HG02852 (cell line): Measurements from ENCODE around the gene GALNTL6.

Experiments used
- ATAC-seq: cut with Tn5 transposase; IDR thresholded peaks from one replicate; pipeline ENCODE4 v1.9.1; 2021; ENCODE audit warnings: mild to moderate bottlenecking, moderate library complexity; ENCODE audit not compliant: unreplicated experiment

Gene GALNTL6

DNA sequence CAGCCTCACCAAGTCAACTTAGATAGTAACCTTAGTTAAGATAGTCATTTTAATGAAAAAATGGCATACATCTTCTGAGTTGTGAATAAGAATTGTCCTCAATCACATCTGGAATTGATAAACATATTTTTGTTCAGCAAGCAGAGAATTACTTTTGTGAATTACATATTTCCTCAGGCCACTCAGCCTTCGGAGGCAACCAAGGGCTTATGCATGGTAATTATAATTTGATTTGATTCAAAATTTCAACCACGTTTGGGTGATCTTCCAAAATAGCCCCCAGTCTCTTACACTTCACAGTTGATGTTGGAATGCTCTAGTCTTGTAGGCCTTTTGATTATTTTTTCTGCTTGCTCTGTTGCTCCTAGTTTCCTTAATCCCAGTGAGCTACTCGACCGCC is 63.4 kb downstream of the GALNTL6 start:
- no peak for ATAC-seq

DNA sequence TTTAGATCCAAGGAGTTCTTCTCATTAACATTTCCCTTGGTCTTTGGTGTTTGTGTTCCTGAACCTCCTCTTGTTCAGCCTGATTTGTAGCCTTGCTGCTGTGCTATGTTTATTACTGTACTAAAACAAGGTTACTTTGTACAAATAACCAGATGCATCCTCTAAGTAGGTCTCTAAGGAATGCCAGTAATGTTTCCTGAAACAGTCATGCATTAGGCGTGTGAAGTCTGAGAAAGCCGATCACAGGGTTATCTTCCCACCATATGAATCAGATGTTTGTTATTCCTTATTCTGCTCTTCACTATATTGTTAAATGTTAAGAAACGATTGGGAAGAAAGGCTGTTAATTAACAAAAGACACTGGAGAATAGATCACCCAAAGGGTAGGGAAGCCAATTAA is 66.9 kb downstream of the GALNTL6 start:
- no peak for ATAC-seq

DNA sequence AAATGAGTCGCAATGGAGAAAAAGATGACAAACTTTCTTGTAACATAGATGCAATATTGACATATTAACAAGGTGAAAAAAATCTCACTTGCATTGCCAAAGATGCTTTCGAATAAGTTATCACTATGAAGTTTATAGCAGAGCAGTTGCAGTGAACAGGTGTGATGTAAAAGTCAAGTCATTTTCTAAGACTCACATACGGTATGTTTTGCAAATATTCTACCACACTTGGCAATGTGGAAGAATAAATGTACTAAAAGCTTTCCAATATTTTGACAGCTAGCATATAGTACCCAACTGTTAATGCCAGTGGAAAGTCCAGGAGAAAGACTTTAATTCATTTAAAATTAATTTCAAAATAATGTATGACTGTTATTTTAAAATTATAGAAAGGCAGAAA is 76.5 kb downstream of the GALNTL6 start:
- no peak for ATAC-seq

DNA sequence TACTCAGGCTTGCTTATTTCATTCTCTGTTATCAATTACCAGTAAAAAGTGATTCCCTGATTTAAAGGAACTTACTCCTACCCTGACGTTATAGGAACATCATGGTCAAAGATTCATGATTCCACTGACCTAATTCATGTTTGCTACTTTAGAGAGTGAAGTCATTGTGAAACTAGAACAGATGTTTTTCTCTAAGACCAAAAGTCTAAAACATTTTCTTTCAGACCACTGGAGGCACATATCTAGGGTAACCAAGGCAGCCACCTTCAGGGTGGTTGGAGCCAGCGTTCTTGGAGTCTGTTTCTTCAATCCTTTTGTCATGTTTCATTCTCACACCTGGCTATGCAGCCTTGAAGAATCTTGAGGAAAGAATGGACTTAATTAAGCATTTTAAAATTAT is 77.8 kb downstream of the GALNTL6 start:
- peak; percentile 93 for ATAC-seq

DNA sequence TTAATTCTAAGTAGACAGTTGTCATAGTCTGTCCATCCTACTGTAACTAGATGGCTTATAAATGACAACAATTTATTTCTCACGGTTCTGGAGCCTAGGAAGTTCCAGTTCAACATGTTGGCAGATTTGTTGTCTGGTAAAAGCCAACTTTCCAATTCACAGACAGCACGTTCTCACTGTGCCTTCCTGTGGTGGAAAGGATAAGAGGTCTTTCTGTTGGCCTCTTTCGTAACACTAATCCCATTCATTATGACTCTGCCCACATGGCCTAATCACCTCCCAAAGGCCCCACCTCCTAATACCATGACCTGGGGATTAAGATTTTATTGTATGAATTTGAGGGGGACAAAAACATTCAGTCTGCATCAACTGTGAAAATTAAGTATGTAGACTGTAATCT is 83.2 kb downstream of the GALNTL6 start:
- no peak for ATAC-seq

DNA sequence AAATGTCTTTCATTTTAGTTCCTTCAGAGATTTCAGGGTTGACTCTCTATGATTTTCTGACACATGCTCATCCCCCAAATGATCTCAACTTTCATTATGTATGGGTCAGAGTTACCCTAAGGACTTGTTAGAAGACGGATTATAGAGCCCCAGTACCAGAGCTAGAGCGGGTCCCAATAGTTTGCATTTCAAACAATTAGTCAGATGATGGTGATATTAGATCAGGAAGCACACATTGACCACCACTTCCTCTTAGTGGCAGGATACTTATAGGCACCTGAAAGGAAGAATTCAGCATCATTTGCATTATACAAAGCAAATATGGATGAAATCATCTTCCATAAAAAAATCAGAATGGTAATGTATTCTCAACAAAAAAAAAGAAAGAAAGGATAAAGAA is 106.1 kb downstream of the GALNTL6 start:
- ATAC-seq = no peak

DNA sequence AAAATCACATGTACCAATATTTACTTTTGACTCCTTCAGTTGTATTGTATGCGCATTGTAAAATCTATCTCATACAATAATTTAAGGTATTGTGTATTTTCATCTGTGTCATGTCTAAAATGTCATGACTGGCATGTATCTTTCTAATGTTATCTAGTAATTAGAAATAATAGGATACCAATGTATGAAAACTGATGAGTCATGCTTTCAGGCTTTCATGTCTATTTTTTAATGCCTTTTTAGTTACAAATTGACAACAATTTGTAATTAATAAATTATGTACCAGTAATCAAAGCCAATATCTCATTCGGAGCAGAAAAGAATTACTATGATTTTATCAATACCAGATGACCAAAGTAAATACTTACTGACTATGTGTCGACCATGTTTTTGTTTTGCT is 107.7 kb downstream of the GALNTL6 start:
- ATAC-seq = no peak

DNA sequence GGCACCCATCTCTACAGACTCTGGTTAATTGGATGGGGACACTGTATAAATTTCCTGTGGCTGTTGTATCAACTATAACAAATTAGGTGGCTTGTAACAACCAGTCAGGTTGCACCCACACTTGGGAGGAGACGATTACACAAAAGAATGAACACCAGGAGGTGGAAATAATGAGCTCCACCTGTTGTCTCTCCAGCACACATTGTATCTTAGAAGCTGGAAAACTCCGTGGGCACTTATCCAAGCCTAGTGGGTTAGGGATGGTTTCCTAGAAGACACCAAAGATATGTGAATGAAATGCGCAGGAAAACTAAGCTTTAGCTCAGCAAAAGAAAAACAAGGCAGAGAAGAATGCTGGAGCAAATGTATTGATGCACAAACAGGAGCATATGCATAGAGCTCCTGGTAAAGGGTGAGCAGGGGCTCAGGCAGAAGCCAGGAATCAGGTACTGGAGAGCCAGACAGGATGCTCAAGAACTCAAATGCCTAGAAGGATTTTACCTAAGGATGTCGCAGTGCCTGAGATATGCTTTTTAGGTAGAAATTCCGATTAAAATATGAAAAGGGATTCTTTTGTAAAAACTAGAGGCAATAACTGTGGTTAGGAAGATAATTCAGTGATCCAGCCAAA is 111.7 kb downstream of the GALNTL6 start:
- ATAC-seq = no peak

DNA sequence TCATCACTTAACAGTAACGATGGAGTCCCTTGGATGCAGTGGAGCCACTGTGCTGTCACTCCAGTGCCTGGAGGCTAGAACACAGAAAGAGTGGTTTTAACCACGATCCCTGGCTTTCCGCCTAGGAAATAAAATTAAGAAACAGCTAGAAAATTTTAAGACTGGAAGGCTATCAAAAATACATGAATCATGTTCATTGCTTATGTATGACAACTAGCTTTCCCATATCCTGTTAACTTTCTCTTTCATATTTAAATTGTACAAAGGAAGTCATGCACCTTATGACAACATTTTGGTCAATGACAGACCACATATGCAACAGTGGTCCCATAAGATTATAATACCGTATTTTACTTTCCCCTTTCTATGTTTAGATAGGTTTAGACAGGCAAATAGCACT is 115.1 kb downstream of the GALNTL6 start:
- ATAC-seq = no peak

DNA sequence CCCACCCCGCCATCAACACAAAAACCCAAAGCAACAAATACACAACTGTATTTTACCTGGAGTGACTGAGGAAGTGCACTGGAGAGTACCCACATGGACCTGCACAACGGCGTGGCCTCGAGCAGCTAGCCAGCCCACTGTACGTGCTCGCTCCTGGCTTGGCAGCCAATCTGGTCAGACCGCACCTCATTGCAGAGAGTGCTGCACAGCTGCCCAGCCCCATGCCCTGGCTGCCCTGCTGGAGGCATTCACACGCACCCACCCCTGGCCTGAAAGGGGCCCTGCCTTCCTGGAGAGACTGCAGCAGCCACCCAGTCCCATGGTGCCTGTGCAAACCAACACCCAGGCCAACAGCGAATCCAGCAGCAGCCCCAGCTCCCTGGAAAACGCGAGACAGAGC is 116.3 kb downstream of the GALNTL6 start:
- no peak for ATAC-seq

DNA sequence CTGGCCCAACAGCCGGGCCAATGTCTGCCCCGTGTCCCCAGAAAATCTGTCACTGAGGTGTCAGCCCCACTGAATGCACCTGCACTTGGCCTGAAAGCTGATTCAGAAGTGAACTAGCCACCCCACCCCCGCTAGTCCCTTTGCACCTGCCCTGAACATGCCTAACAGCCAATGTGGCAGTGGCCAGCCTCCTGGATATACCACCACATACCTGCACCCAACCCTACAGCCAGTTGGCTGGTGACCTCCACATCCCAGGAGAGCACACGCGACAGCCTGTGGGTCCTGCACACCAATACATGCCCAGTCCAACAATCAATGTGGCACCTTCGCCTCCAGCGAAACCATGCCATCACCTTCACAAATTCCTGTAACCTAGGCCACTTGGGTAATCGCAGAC is 116.7 kb downstream of the GALNTL6 start:
- no peak for ATAC-seq

DNA sequence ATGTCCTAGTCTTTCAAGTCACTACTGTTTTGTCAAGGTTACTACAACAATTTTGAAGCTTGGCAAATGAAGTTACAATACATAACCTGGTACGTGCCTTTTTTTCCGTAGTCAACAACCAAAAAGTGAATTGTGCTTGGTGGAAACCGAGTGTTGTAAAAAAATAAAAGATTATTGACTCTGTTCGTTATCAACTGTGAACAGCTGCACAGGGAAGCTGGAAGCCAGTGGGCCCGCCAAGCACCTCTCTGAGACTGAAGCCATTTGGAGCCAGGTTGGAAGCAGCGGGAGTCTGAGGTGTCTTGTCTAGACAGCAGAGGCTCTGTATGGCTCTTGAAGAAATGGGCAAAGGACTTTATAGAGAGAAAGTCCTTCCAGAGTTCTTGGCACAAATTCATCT is 119.0 kb downstream of the GALNTL6 start:
- ATAC-seq = no peak

DNA sequence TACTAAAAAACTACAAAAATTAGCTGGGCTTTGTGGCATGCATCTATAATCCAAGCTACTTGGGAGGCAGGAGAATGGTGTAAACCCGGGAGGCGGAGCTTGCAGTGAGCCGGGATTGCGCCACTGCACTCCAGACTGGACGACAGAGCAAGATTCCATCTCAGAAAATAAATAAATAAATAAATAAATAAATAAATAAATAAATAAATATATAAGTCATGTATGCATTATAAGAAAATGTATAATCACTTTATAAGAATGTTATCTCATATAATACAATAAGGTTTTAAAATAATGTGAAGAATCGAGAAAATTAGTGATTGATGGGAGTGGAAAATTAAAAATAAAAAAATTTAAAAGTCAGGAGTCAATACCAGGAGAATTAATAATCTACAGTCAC is 127.5 kb downstream of the GALNTL6 start:
- no peak for ATAC-seq

DNA sequence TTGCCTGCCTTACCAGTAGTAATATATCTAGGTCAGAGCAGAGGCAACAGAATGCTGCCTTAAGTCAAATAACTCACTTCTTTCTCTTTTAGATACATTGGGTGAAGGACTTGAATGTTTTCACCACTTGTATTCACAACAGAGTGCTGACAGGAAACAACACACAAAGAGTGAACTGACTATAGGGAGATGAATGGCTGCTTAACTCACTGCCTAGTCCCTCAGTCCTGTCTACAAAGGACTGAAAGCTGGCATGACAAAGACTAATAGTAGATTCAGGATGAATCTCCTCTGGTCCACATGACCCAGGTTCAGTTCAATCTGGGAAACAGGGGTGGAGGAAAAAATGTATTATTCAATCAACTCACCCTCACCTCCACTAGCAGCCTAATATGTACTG is 134.2 kb downstream of the GALNTL6 start:
- ATAC-seq = no peak

DNA sequence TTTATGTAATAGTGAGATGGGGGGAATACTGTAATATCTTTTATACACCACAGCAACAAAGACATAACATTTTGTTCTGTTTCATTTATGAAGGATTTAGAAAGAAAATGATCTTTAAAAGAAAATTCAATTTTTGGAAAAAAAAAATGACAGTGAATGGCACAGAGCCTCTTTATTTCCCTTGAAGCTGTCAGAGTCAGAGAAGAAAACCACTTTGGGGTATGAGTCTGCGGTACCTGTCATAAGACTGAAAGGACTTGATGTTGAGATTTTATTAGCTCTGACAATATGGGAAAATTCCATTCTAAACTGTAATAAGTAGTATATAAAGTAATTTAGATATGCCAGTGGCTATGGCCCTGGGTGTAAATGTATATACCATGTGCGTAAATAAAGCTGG is 134.8 kb downstream of the GALNTL6 start:
- no peak for ATAC-seq

DNA sequence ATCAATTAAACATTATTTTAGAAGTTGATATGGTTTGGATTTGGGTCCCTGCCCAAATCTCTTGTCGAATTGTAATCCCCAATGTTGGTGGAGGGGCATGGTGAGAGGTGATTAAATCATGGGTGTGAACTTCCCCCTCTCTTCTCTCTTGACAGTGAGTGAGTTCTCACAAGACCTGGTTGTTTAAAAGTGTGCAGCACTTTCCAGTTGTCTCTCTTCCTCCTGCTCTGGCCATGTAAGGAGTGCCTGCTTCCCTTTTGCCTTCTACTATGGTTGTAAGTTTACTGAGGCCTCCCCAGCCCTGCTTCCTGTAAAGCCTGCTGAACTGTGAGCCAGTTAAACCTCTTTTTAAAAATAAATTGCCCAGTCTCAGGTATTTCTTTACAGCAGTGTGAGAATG is 141.4 kb downstream of the GALNTL6 start:
- ATAC-seq = peak; percentile 75

DNA sequence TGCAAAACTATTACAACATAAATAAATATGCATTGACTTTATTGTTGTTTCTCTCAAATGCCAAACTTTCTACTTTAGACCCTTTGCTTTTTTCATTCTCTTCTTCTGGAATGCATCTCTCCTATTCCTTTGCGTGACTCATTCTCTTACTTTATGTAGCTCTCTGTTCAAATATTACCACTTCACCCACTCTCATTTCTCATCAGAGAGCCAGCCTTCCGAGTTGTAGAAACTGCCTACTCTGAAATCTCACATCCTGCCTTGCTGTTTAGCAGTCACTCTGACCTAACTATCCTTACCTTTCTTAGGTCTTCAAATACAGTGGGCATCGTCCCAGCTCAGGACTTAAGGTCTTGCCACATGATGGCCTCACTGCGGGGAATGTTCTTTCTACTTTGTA is 143.5 kb downstream of the GALNTL6 start:
- ATAC-seq = no peak

DNA sequence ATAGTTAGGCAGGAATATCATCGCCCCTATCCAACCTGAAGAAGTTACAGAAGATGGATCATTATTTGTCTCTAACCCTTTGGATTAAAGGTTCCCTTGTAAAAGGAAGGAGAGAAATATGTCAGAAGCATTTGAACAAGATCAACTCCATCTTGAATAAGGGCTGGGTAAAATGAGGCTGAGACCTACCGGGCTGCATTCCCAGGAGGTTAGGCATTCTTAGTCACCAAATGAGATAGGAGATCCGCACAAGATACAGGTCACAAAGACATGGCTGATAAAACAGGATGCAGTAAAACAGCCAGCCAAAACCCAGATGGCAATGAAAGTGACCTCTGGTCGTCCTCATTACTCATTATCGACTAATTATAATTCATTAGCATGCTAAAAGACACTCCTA is 148.9 kb downstream of the GALNTL6 start:
- no peak for ATAC-seq

DNA sequence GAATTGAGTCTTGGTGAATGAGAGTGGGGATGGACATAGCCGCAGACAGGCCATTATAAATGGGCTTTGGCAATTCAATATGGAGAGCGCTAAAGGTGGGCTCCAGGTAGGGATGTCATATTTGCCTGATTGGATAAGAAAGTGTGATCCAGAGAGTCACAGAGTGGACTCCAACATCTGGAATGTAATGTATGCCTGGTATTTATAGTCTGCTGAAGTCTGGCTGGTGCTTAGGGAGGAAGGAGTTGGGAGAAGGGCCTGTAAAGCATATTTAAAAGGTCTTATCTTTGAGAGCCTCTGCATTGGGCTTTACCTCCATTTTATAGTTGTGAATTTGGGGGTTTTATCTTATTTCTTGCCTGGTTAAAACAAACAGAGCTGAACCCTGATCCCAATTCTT is 153.2 kb downstream of the GALNTL6 start:
- ATAC-seq = no peak

DNA sequence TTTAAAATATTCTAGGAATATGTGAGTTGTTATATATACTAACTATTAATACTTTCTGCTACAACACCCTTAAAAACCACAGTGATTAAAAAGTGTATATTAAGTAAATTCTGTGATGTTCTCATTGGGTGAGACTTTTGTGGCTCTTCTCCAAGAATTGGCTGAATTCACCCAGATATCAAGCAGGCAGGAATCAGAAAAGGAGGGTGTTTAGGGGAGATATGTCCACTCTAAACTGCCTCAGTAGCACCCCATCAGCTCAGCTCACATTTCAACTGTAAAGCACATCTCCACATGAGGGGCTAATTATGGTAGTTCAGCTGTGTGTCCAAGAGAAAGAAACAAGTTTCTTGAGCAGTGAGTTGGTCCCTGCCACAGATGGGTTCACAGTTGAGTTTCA is 165.0 kb downstream of the GALNTL6 start:
- ATAC-seq = no peak

DNA sequence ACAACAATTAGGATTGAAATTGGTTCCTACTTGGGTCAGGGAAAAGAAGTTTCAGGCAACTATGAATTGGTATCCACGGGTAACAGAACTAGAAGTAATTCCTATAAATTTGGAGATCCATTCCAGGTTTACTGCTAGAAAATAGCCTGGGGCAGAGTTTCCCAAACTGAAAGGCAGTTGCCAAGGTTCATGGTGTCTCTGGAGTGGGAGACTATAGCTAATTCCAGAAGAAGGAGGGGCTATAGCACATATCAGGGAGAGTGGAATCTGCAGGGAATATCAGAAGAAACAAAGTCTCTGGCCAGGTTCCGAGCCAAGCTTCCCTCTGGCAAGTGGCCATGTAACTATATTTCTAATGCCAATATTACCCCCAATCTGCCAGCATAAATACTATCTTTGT is 166.3 kb downstream of the GALNTL6 start:
- ATAC-seq = no peak

DNA sequence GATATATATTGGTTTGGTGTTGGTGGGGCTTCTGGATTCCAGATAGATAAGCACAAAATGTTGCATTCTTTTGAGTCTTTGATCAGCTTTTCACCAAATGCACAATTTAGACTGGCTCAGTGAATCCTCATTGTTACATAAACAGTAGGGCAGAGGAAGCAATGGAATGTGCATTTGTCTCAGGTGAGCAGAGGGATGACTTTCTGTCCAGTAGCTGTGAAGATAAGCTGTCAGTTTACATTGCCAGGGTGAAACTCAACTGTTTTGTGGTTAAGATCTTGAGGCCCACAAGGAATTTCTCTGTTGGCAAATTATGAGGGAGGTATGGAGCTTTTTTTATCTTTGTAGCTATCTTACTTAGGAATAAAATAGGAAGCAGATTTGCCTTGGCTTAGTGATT is 168.0 kb downstream of the GALNTL6 start:
- no peak for ATAC-seq

DNA sequence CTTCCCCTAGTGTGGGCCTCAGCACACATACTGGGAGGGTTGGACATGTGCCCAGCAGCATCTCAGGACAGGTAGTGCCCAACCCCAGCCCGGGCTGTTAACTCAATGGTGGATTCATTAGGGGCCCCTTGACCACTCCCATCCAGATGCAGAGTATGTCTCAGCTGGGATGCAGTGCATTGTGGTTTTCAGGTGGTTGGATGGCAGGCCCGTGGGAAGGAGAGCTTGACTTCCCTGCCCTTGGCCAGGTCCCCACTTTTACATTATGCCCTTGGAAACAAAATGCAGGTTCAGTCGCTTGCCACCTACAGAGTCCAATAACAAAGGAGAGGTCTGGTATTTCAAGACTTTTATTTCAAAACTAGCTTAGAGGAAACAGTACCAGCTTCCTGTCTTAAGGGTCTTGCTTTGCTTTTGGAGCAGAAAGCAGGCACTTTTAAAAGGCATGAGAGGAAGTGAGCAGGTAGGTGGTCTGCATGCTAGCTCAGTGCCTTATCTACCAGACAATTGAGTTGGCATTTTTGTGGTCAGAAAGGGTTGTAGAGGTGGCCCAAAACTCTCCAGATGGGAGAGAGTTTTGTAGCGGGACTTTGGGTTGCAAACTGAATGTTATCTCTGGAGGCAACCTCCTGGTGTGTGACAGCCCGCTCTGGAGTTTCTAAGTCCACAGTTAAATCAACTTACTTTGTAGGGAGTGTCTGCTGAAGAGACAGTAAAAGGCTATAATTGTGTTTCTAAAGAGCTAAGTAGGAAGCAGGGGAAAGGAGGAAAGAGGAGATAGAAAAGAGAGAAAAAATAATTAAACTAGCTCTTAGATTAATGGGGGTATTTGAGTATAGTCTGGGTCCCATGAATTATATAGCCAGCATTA is 171.0 kb downstream of the GALNTL6 start:
- no peak for ATAC-seq
